ENCODE results near the gene CA12. TPM values are rescaled to one million over a fixed set of nuclear protein-coding genes. Genes with fewer than 3 reads are reported as not detected.

Gene CA12
- total and polyA plus RNA-seq, 5 experiments from 2014 or later: not detected

- DNase-seq (no peak), ATAC-seq (no peak)
- Mint-ChIP-seq H3K36me3 (no peaks in the 10 kb centered on the region), H3K27ac (no peak overlapping the region), H3K4me3 (no peak overlapping the region), H3K9me3 (no peaks in the 10 kb centered on the region), H3K4me1 (peaks cover 0 to 19% (median 6%) of the 10 kb centered on the region in 4 donors), H3K27me3 (peaks cover 0 to 2% (median 0%) of the 10 kb centered on the region in 5 donors)
- POLR2A ChIA-PET: no interaction called here
Measured at GRCh38 chr15:63412551-63412950, 30.9 kb upstream of the CA12 start.

GRCh38 chr15:63411866-63412265 is 30.2 kb upstream of the CA12 start:
- POLR2A ChIA-PET: no interaction called here
- Mint-ChIP-seq H3K4me3 (no peak overlapping the region), H3K36me3 (no peaks in the 10 kb centered on the region), H3K27ac (peak overlapping the region in 1 of 10 donors; percentile 33), H3K9me3 (no peaks in the 10 kb centered on the region), H3K27me3 (peaks cover 0 to 2% (median 0%) of the 10 kb centered on the region in 5 donors), H3K4me1 (peaks cover 0 to 19% (median 6%) of the 10 kb centered on the region in 4 donors)
- ATAC-seq (no peak), DNase-seq (no peak)

DNA sequence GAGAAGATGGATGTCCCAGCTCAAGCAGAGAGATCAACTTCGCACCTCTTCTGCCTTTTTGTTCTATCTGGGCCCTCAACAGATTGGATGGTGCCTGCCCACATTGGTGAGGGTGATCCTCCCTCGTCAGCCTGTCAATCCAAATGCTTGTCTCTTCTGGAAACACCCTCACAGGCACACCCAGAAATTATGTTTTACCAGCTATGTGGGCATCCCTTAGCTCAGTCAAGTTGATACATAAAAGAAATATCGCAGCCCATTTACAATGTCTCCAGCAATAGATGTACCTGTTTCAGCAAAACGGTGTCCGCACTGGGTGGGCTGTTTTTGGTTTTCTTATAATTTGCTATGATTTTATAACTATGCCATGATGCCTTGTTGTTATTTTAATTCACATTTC is 27.5 kb upstream of the CA12 start:
- POLR2A ChIA-PET: interaction anchor here (0.6 kb wide), 1 partner anchor 131 kb away, joined by 4 read pairs; no protein-coding TSS in a partner anchor
- Mint-ChIP-seq H3K36me3 (no peaks in the 10 kb centered on the region), H3K27me3 (peaks cover 0 to 2% (median 0%) of the 10 kb centered on the region in 5 donors), H3K27ac (peak overlapping the region in 1 of 10 donors; percentile 66), H3K4me1 (peaks cover 0 to 8% (median 3%) of the 10 kb centered on the region in 4 donors), H3K9me3 (no peaks in the 10 kb centered on the region), H3K4me3 (no peak overlapping the region)
- ATAC-seq (no peak), DNase-seq (no peak)

DNA sequence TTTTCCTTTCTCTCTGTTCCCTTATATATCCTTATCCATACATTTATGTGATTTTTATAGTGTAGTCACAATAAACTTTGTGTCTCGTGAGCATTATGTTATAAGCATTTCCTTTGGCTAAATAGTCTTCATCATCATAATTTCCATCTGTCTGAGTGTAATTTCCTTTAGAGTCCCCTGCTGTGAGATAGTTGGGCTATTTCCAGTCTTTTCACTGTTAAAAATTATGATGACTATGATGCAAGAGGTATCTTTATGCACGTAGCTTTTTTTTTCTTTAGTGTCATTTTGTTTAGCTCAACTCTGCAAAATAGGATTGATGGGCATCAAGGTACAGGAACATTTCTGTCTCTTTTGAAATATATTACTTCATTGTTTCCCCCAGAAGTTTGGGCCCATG is 26.9 kb upstream of the CA12 start:
- ATAC-seq (no peak), DNase-seq (no peak)
- no peaks in the 10 kb centered on the region for H3K36me3 Mint-ChIP-seq
- H3K9me3 Mint-ChIP-seq: no peaks in the 10 kb centered on the region
- no peak overlapping the region for H3K27ac Mint-ChIP-seq
- H3K4me1 Mint-ChIP-seq: peaks cover 0 to 5% (median under 1%) of the 10 kb centered on the region in 4 donors
- POLR2A ChIA-PET: interaction anchor here (0.5 to 0.6 kb wide), 2 partner anchors 129 to 130 kb away, joined by 4 read pairs; no protein-coding TSS in a partner anchor
- peaks cover 0 to 2% (median 0%) of the 10 kb centered on the region in 5 donors for H3K27me3 Mint-ChIP-seq
- H3K4me3 Mint-ChIP-seq: no peak overlapping the region

GRCh38 chr15:63407612-63408011 is 26.0 kb upstream of the CA12 start:
- peaks cover 0 to 2% (median 0%) of the 10 kb centered on the region in 5 donors for H3K27me3 Mint-ChIP-seq
- no peaks in the 10 kb centered on the region for H3K36me3 Mint-ChIP-seq
- H3K9me3 Mint-ChIP-seq: no peaks in the 10 kb centered on the region
- no peak for ATAC-seq
- peaks cover 0 to 5% (median 0%) of the 10 kb centered on the region in 4 donors for H3K4me1 Mint-ChIP-seq
- POLR2A ChIA-PET: no interaction called here
- DNase-seq: no peak
- peak overlapping the region in 1 of 10 donors; percentile 12 for H3K27ac Mint-ChIP-seq
- no peak overlapping the region for H3K4me3 Mint-ChIP-seq

GRCh38 chr15:63405683-63406390 is 24.2 kb upstream of the CA12 start:
- no peak overlapping the region for H3K27ac Mint-ChIP-seq
- POLR2A ChIA-PET: no interaction called here

GRCh38 chr15:63405159-63405558 is 23.5 kb upstream of the CA12 start:
- no peak for DNase-seq
- ATAC-seq: no peak
- H3K36me3 Mint-ChIP-seq: no peaks in the 10 kb centered on the region
- peaks cover 0 to 5% (median 0%) of the 10 kb centered on the region in 4 donors for H3K4me1 Mint-ChIP-seq
- POLR2A ChIA-PET: interaction anchor here (0.7 kb wide), 1 partner anchor 1413 kb away, joined by 3 read pairs; no protein-coding TSS in a partner anchor
- no peaks in the 10 kb centered on the region for H3K9me3 Mint-ChIP-seq
- peak overlapping the region in 3 of 10 donors; percentile 13 to 72 (median 24) for H3K27ac Mint-ChIP-seq
- peaks cover 0 to 1% (median 0%) of the 10 kb centered on the region in 5 donors for H3K27me3 Mint-ChIP-seq
- H3K4me3 Mint-ChIP-seq: no peak overlapping the region

More at GRCh38 chr15:63405683-63406390, 24.2 kb upstream of the CA12 start:
- Mint-ChIP-seq H3K4me1 (peaks cover 0 to 5% (median 0%) of the 10 kb centered on the region in 4 donors), H3K27me3 (peaks cover 0 to 2% (median 0%) of the 10 kb centered on the region in 5 donors), H3K9me3 (no peaks in the 10 kb centered on the region), H3K4me3 (no peak overlapping the region), H3K36me3 (no peaks in the 10 kb centered on the region)
- DNase-seq: no peak
- no peak for ATAC-seq

DNA sequence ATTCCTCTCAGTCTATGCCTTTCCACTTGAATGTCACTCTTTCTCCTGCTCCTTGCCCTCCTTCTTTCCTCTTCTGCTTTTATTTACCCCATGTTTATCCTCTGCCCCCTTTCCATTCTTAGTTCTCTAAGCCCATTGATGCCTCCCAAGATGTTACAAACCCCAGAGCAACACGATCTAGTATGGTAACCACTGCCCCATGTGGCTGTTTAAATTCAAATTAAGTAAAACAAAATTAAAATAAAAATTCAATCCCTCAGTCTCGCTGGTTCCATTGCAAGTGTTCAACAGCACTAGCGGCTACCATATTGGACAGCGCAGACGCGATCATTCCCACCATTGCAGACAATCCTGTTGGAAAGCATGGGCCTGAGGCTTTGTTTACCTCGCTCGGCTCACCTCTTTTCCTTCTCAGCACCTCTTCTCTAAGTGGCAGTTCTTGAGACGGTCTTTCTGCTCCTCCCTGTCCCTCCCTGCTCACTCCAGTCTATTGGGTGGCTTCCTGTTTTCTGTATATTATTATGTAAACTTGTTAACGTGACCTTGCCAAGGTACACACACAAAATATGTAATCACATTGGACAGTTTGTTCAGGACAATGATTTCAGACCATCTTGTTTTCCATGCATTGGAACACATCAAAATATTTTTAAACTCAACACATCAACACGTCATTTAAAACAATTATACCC is 21.8 kb upstream of the CA12 start:
- Mint-ChIP-seq H3K27ac (peak overlapping the region in 4 of 10 donors; percentile 0 to 69 (median 61)), H3K4me3 (no peak overlapping the region), H3K36me3 (no peaks in the 10 kb centered on the region), H3K27me3 (peaks cover 0 to 1% (median 0%) of the 10 kb centered on the region in 5 donors), H3K4me1 (peaks cover 0 to 5% (median 0%) of the 10 kb centered on the region in 4 donors), H3K9me3 (no peaks in the 10 kb centered on the region)
- ATAC-seq (no peak), DNase-seq (no peak)
- POLR2A ChIA-PET: no interaction called here

DNA sequence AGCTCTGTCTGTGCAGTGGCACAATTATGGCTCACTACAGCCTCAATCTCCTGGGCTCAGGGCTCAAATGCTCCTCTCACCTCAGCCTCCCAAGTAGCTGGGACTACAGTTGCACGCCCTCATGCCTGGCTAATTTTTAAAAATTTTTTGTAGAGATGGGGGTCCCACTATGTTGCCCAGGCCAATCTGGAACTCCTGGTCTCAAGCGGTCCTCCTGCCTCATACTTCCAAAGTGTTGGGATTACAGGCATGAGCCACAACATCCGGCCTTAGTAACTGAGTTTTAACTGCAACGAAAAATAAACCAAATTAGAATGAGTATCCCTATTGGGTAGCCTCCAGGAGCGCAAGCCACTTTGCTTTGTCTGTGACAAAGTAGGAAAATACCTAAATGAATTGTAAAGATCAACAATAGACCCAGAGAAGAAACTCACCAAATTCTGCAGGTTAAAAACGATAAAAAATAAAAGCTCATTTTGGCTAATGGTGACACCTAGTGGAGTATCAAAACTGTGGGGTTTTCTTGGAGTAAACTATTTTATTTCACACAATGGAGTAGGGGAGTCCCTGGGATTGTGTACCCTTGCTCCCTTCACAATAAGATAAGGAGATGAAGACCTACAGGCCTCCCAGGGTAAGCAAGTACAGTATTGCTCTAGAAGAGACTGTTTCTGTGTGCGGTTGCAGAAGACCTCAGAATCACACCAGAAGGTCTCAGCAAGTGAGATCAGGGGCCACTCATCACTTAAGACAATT is 21.0 kb upstream of the CA12 start:
- H3K27me3 Mint-ChIP-seq: peaks cover 0 to 1% (median 0%) of the 10 kb centered on the region in 5 donors
- H3K27ac Mint-ChIP-seq: peak overlapping the region in 3 of 10 donors; percentile 54 to 69 (median 68)
- peaks cover 0 to 5% (median 0%) of the 10 kb centered on the region in 4 donors for H3K4me1 Mint-ChIP-seq
- DNase-seq (peak in 4 of 10 donors; percentile 11 to 58 (median 56)), ATAC-seq (peak; percentile 56 to 65)
- no peaks in the 10 kb centered on the region for H3K9me3 Mint-ChIP-seq
- no peaks in the 10 kb centered on the region for H3K36me3 Mint-ChIP-seq
- POLR2A ChIA-PET: no interaction called here
- no peak overlapping the region for H3K4me3 Mint-ChIP-seq

DNA sequence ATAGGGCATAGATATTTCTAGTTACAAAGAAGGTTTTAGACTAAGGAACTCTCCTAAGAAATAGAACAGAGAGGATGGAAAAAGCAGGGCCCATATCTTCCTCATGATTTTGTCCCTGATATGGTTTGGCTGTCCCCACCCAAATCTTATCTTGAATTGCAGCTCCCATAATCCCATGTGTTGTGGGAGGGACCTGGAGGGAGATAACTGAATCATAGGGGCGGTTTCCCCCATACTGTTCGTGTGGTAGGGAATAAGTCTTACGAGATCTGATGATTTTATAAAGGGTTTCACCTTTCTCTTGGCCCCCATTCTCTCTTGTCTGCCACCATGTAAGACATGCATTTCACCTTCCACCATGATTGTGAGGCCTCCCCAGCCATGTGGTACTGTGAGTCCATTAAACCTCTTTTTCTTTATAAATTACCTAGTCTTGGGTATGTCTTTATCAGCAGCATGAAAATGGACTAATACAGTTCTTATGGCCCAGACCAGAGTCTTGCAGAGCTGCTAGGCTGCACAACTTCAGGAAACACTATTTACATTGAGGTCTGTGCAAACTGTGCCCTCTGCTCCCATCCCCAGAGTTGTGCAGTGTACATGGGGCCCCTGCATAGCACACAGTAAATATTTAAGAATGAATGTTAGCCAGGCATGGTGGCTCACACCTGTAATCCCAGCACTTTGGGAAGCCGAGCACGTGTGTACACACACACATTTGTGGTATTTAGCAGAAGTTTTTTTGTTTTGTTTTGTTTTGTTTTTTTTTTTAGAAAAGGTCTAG is 20.3 kb upstream of the CA12 start:
- POLR2A ChIA-PET: no interaction called here
- Mint-ChIP-seq H3K4me3 (no peak overlapping the region), H3K27ac (no peak overlapping the region), H3K4me1 (peaks cover 0 to 5% (median 0%) of the 10 kb centered on the region in 4 donors), H3K9me3 (no peaks in the 10 kb centered on the region), H3K27me3 (peaks cover 0 to 1% (median 0%) of the 10 kb centered on the region in 5 donors), H3K36me3 (no peaks in the 10 kb centered on the region)
- DNase-seq (no peak), ATAC-seq (no peak)

DNA sequence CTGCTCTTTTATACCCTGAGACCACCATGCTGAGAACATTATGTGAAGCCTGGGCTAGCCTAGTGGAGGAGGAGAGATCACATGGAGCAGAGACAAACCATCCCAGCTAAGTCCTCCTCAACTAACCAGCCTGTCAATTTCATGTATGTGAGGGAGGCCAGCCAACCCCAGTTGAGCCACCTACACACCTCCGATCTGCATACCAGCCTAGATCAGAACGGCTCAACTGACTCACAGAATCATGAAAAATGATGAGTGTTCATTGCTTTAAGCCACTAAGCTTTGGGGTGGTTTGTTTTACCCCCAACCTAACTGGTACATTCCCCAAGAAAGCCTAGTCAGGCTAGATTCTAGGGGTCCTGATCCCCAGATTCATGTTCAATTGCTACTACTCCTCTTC is 19.4 kb upstream of the CA12 start:
- DNase-seq: no peak
- POLR2A ChIA-PET: no interaction called here
- H3K36me3 Mint-ChIP-seq: no peaks in the 10 kb centered on the region
- H3K27ac Mint-ChIP-seq: no peak overlapping the region
- H3K4me3 Mint-ChIP-seq: no peak overlapping the region
- peaks cover 0 to 1% (median 0%) of the 10 kb centered on the region in 5 donors for H3K27me3 Mint-ChIP-seq
- peaks cover 0 to 5% (median 0%) of the 10 kb centered on the region in 4 donors for H3K4me1 Mint-ChIP-seq
- H3K9me3 Mint-ChIP-seq: no peaks in the 10 kb centered on the region
- no peak for ATAC-seq

DNA sequence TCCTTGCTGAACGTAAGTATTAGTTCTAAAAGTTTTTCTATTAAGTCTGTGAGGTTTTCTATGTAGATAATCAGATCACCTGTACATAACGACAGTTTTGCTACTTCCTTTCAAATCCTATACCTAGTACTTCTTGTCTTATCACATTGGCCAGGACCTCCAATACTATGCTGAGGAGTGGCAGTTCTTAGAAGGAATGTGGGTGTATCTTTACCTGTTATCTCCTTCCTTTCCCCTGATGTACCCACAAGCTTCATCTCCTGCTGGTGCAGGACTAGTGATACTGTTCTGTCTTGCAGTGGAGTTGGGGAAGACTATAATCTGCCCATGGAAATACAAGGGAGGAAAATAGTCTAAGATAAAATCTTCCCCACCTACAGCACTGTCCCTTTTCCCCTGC is 16.8 kb upstream of the CA12 start:
- Mint-ChIP-seq H3K27ac (no peak overlapping the region), H3K27me3 (peaks cover 0 to 4% (median 0%) of the 10 kb centered on the region in 5 donors)
- no peak for ATAC-seq

More for the DNA sequence above, 16.8 kb upstream of the CA12 start:
- DNase-seq: no peak
- POLR2A ChIA-PET: no interaction called here
- H3K9me3 Mint-ChIP-seq: no peaks in the 10 kb centered on the region
- H3K4me1 Mint-ChIP-seq: peaks cover 0 to 5% (median under 1%) of the 10 kb centered on the region in 4 donors
- no peaks in the 10 kb centered on the region for H3K36me3 Mint-ChIP-seq
- no peak overlapping the region for H3K4me3 Mint-ChIP-seq
